PC-9 (cell line): Measurements from ENCODE around the gene CHSY3.

Experiments
- EZH2 ChIP-seq: fragments of 200-600 bp; sonication (generic); IDR thresholded peaks from 2 replicates; pipeline ENCODE4 v1.8.0; 2017; ENCODE audit warnings: antibody characterized with exemption, low read depth
- TF ChIP-seq, protein P1 (sequence below): fragments of 200-600 bp; sonication (generic); conservative IDR thresholded peaks from 2 replicates; pipeline ENCODE4 v1.6.1; 2017; ENCODE audit warnings: mixed run types, antibody characterized with exemption, mild to moderate bottlenecking, moderate library complexity

DNA sequence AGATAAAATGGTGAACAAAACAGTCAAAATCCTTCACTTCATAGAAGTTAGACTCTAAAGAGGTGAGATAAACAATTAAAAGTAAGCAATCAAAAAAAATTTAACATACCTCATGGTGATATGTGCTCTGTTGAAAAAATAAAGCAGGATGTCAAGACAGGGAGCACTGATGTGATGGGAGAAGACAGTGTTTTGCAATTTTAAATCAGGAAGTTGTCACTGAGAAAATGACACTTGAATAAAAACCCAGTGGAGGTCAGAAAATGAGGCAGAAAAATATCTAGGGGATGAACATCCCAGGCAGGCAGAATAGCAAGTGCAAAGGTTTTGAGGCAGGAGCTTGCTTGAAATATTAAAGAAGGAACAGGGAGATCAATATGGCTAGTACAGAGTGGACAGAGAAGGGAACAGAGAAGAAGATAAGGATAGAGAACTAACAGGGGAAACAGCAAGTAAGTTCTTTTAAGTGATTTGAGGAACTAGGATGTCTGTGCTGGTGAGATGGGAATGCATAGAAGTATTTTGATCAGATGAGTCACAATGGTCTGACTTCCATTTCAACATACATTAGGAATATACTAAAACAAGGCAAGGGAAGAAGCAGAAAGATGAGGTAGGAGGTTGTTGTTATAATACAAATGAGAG is 130.4 kb downstream of the CHSY3 start:
- no peak for TF ChIP-seq EZH2
- TF ChIP-seq, protein P1, sequence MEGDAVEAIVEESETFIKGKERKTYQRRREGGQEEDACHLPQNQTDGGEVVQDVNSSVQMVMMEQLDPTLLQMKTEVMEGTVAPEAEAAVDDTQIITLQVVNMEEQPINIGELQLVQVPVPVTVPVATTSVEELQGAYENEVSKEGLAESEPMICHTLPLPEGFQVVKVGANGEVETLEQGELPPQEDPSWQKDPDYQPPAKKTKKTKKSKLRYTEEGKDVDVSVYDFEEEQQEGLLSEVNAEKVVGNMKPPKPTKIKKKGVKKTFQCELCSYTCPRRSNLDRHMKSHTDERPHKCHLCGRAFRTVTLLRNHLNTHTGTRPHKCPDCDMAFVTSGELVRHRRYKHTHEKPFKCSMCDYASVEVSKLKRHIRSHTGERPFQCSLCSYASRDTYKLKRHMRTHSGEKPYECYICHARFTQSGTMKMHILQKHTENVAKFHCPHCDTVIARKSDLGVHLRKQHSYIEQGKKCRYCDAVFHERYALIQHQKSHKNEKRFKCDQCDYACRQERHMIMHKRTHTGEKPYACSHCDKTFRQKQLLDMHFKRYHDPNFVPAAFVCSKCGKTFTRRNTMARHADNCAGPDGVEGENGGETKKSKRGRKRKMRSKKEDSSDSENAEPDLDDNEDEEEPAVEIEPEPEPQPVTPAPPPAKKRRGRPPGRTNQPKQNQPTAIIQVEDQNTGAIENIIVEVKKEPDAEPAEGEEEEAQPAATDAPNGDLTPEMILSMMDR = no peak
